OCI-LY1 (cell line): ENCODE measurements around the gene CRTC3.

Experiments
- EZH2 ChIP-seq: fragments of 200-600 bp; sonication (generic), shearing (Covaris generic); IDR thresholded peaks from 2 replicates; pipeline ENCODE4 v1.8.0; 2017; ENCODE audit warnings: borderline replicate concordance, mixed run types, mild to moderate bottlenecking, antibody characterized with exemption, low read length, moderate library complexity, mixed read lengths
- TF ChIP-seq, protein P1 (sequence below): fragments of 200-600 bp; sonication (generic), shearing (Covaris generic); IDR thresholded peaks from 2 replicates; pipeline ENCODE4 v1.5.1; 2017; ENCODE audit warnings: mild to moderate bottlenecking, antibody characterized with exemption, low read length, moderate library complexity, mixed read lengths

DNA sequence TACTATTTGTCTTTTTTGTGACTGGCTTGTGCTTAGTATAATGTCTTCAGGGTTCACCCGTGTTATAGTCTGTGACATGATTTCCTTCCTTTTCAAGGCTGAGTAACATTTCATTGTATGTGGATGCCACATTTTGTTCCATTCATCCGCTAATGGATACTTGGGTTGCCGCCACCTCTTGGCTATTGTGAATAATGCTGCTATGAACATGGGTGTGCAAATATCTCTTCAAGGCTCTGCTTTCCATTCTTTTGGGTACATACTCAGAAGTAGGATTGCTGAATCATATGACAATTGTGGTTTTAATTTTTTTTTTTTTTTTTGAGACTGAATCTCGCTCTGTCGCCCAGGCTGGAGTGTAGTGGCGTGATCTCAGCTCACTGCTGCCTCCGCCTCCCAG lies 15.4 kb downstream of the CRTC3 start:
- TF ChIP-seq, protein P1, sequence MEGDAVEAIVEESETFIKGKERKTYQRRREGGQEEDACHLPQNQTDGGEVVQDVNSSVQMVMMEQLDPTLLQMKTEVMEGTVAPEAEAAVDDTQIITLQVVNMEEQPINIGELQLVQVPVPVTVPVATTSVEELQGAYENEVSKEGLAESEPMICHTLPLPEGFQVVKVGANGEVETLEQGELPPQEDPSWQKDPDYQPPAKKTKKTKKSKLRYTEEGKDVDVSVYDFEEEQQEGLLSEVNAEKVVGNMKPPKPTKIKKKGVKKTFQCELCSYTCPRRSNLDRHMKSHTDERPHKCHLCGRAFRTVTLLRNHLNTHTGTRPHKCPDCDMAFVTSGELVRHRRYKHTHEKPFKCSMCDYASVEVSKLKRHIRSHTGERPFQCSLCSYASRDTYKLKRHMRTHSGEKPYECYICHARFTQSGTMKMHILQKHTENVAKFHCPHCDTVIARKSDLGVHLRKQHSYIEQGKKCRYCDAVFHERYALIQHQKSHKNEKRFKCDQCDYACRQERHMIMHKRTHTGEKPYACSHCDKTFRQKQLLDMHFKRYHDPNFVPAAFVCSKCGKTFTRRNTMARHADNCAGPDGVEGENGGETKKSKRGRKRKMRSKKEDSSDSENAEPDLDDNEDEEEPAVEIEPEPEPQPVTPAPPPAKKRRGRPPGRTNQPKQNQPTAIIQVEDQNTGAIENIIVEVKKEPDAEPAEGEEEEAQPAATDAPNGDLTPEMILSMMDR: peak; percentile 47
- no peak for TF ChIP-seq EZH2
